ENCODE results near the gene BAK1. TPM values are rescaled to one million over a fixed set of nuclear protein-coding genes. Genes with fewer than 3 reads are reported as not detected.
A peak's percentile ranks its signal among the peaks of the same experiment; 100 is the strongest.

The BAK1 gene
- total RNA-seq, 1 donor from 2014 or later = 19.7 TPM

GRCh38 chr6:33584700-33585402 is 4.8 kb upstream of the BAK1 start:
- TF ChIP-seq CTCF (IDR thresholded peaks at IDR 0.05; ENCODE audit: borderline replicate concordance) = no peak
- no peaks in the 10 kb centered on the region for H3K36me3 ChIP-seq
- H3K27ac ChIP-seq (replicated peaks) = peak overlapping the region; percentile 17
- intact Hi-C loops (cut with micrococcal nuclease) = loop anchor here (5.0 to 10.0 kb wide), 2 partner anchors 90 to 117 kb away; no protein-coding TSS in a partner anchor
- H3K4me1 ChIP-seq = peaks cover 40% of the 10 kb centered on the region
- no peak for DNase-seq
- no peaks in the 10 kb centered on the region for H3K9me3 ChIP-seq (replicated peaks)
- H3K4me3 ChIP-seq = no peak overlapping the region
- no peaks in the 10 kb centered on the region for H3K27me3 ChIP-seq (ENCODE audit: low read depth)

GRCh38 chr6:33583591-33584155 is 3.6 kb upstream of the BAK1 start:
- H3K27me3 ChIP-seq (ENCODE audit: low read depth) = no peaks in the 10 kb centered on the region
- H3K27ac ChIP-seq (replicated peaks) = no peak overlapping the region
- no peaks in the 10 kb centered on the region for H3K36me3 ChIP-seq
- H3K4me1 ChIP-seq = peaks cover 40% of the 10 kb centered on the region
- H3K9me3 ChIP-seq (replicated peaks) = no peaks in the 10 kb centered on the region
- DNase-seq = no peak
- peak; percentile 24 for TF ChIP-seq CTCF (IDR thresholded peaks at IDR 0.05; ENCODE audit: borderline replicate concordance)
- intact Hi-C loops (cut with micrococcal nuclease) = loop anchor here (10.0 kb wide), 1 partner anchor 91 kb away; no protein-coding TSS in a partner anchor
- no peak overlapping the region for H3K4me3 ChIP-seq

GRCh38 chr6:33581186-33581585 is 1.1 kb upstream of the BAK1 start:
- DNase-seq = no peak
- no peaks in the 10 kb centered on the region for H3K9me3 ChIP-seq (replicated peaks)
- no peak for TF ChIP-seq CTCF (IDR thresholded peaks at IDR 0.05; ENCODE audit: borderline replicate concordance)
- no peaks in the 10 kb centered on the region for H3K27me3 ChIP-seq (ENCODE audit: low read depth)
- peaks cover 54% of the 10 kb centered on the region for H3K4me1 ChIP-seq
- peaks cover 14% of the 10 kb centered on the region for H3K36me3 ChIP-seq
- no peak overlapping the region for H3K27ac ChIP-seq (replicated peaks)
- intact Hi-C loops (cut with micrococcal nuclease) = loop anchor here (10.0 kb wide), 1 partner anchor 94 kb away; no protein-coding TSS in a partner anchor
- H3K4me3 ChIP-seq = no peak overlapping the region

- Histone ChIP-seq H3K27me3 (ENCODE audit: low read depth) (no peaks in the 10 kb centered on the region), H3K4me3 (peak overlapping the region; percentile 97), H3K9me3 (replicated peaks) (no peaks in the 10 kb centered on the region), H3K4me1 (peaks cover 43% of the 10 kb centered on the region), H3K27ac (replicated peaks) (peak overlapping the region; percentile 92), H3K36me3 (peaks cover 39% of the 10 kb centered on the region)
- intact Hi-C loops (cut with micrococcal nuclease) = no loop called here
- TF ChIP-seq CTCF (IDR thresholded peaks at IDR 0.05; ENCODE audit: borderline replicate concordance) = no peak
- no peak for DNase-seq
Measured at GRCh38 chr6:33578588-33579011, 1.5 kb downstream of the BAK1 start.

- no peaks in the 10 kb centered on the region for H3K27me3 ChIP-seq (ENCODE audit: low read depth)
- H3K4me3 ChIP-seq = peak overlapping the region; percentile 97
- intact Hi-C loops (cut with micrococcal nuclease) = no loop called here
- no peak for DNase-seq
- H3K4me1 ChIP-seq = peaks cover 43% of the 10 kb centered on the region
- no peaks in the 10 kb centered on the region for H3K9me3 ChIP-seq (replicated peaks)
- no peak for TF ChIP-seq CTCF (IDR thresholded peaks at IDR 0.05; ENCODE audit: borderline replicate concordance)
- H3K27ac ChIP-seq (replicated peaks) = peak overlapping the region; percentile 92
- H3K36me3 ChIP-seq = peaks cover 41% of the 10 kb centered on the region
Measured at GRCh38 chr6:33578164-33578563, 1.9 kb downstream of the BAK1 start.

All from left ventricle myocardium inferior (tissue), 1 donor.